Spleen (tissue), 11 donors: ENCODE data around the gene NUDT9. TPM values are rescaled to one million over a fixed set of nuclear protein-coding genes. Genes with fewer than 3 reads are reported as not detected.
"Not testable (repeated sequence)": the region's sequence is repeated elsewhere in the genome, so short reads cannot be mapped to it uniquely, and the experiment has no call there.

Experiments used
- DNase-seq: peaks from one replicate; pipeline ENCODE4 v3.0.0-alpha.2; 2020
- H3K27ac ChIP-seq, 8 donors: fragments of 200-600 bp; sonication (generic) in 7 of 8; 1 replicate in 4 of 8; 2 replicates in 4 of 8; pipeline versions ENCODE4 v1.5.0 to v1.8.0; 2016 to 2021; ENCODE audit warnings: inconsistent platforms in 4 of 8, mild to moderate bottlenecking in 4 of 8, moderate library complexity in 1 of 8
- H3K27me3 ChIP-seq, 7 donors: fragments of 200-600 bp; sonication (generic) in 6 of 7; replicated peaks in 1 of 7; 1 replicate in 4 of 7; 2 replicates in 3 of 7; pipeline versions ENCODE4 v1.5.0 to v1.8.0; 2016 to 2021; ENCODE audit warnings: inconsistent platforms in 3 of 7, mild to moderate bottlenecking in 1 of 7
- H3K36me3 ChIP-seq, 6 donors: fragments of 200-600 bp; sonication (generic) in 5 of 6; 1 replicate in 4 of 6; 2 replicates in 2 of 6; pipeline versions ENCODE4 v1.5.0 to v1.8.0; 2016 to 2021; ENCODE audit warnings: inconsistent platforms in 2 of 6
- H3K4me1 ChIP-seq, 6 donors: fragments of 200-600 bp; sonication (generic) in 5 of 6; 1 replicate in 3 of 6; 2 replicates in 3 of 6; pipeline versions ENCODE4 v1.5.0 to v1.8.0; 2016 to 2021; ENCODE audit warnings: inconsistent platforms in 3 of 6
- H3K4me3 ChIP-seq, 8 donors: fragments of 200-600 bp; sonication (generic) in 7 of 8; 1 replicate in 4 of 8; 2 replicates in 4 of 8; pipeline versions ENCODE4 v1.5.0 to v1.8.0; 2016 to 2021; ENCODE audit warnings: inconsistent platforms in 4 of 8, mild to moderate bottlenecking in 4 of 8, moderate library complexity in 2 of 8
- H3K9me3 ChIP-seq, 8 donors: fragments of 200-600 bp; sonication (generic) in 7 of 8; 1 replicate in 4 of 8; 2 replicates in 4 of 8; pipeline versions ENCODE4 v1.5.0 to v1.8.0; 2016 to 2021; ENCODE audit warnings: inconsistent platforms in 4 of 8
- POLR2A ChIP-seq, 3 donors: fragments of 450-650 bp; IDR thresholded peaks; one replicate each; pipeline ENCODE4 v1.5.1; 2017; ENCODE audit warnings: antibody characterized with exemption in 3 of 3, mild to moderate bottlenecking in 1 of 3
- POLR2AphosphoS5 ChIP-seq, 3 donors: sonication (generic); formaldehyde crosslinking; IDR thresholded peaks; one replicate each; pipeline ENCODE4 v1.5.1; 2017; ENCODE audit warnings: antibody characterized with exemption in 3 of 3
- WGBS, 5 donors: extraction: QIAGEN DNeasy Blood & Tissue Kit in 3 of 5; methylation state at CpG; one replicate each; pipeline versions ENCODE4 v1.1.5 to v1.1.7; 2013 to 2018; 5-methylcytosine and 5-hydroxymethylcytosine counted together
- intact Hi-C: fragments of 100-400 bp; cut with DNase I; formaldehyde crosslinking; loops from one replicate; pipeline ENCODE4 v1.15.0; 2023; ENCODE audit warnings: low total_unique reads
- polyA plus RNA-seq, 3 donors: library from polyadenylated mRNA; stranded (reverse); fragments of 200-250 nt; gene quantifications; one replicate each; pipeline ENCODE4 v1.2.1, GENCODE V29; 2013
- total RNA-seq, 7 donors: library from RNA; depleted of rRNA in 3 of 7; stranded (reverse); fragments of >200 nt in 3 of 7; fragmentation: NEBNext Ultra II Directional in 4 of 7; extraction: Animal tissue kit (Norgen Biotek cat#: 25700) in 4 of 7; gene quantifications; one replicate each; pipeline versions ENCODE4 v1.1.0 to v1.2.1, GENCODE V29; 2016 to 2021
- TF ChIP-seq, protein P1 (sequence below), 11 experiments: fragments of 200-600 bp in 7 of 11; fragments of 450-650 bp in 4 of 11; sonication (generic) in 4 of 11; IDR thresholded peaks in 8 of 11; conservative IDR thresholded peaks in 3 of 11; 1 replicate in 7 of 11; 2 replicates in 4 of 11; pipeline versions ENCODE4 v1.4.0 to v1.8.0; 2016 to 2021; ENCODE audit warnings: antibody characterized with exemption in 11 of 11, inconsistent platforms in 4 of 11, mild to moderate bottlenecking in 1 of 11
- donor health status: healthy with polysubstance abuse.
- donor health status: DM: no; HTN: no; CAD: no; lungs with moderate emphysema.
- donor health status: DM: no; HTN: no; CAD: no.
- donor health status: Bipolar disorder and iron deficiency.
- donor health status: healthy.
- donor health status: DM: no; HTN: no; CAD: no.
- donor health status: DM: yes; HTN: yes; CAD: no.

The NUDT9 gene
- total and polyA plus RNA-seq, 10 donors: 14.9 to 23.7 (median 20.5) TPM

DNA sequence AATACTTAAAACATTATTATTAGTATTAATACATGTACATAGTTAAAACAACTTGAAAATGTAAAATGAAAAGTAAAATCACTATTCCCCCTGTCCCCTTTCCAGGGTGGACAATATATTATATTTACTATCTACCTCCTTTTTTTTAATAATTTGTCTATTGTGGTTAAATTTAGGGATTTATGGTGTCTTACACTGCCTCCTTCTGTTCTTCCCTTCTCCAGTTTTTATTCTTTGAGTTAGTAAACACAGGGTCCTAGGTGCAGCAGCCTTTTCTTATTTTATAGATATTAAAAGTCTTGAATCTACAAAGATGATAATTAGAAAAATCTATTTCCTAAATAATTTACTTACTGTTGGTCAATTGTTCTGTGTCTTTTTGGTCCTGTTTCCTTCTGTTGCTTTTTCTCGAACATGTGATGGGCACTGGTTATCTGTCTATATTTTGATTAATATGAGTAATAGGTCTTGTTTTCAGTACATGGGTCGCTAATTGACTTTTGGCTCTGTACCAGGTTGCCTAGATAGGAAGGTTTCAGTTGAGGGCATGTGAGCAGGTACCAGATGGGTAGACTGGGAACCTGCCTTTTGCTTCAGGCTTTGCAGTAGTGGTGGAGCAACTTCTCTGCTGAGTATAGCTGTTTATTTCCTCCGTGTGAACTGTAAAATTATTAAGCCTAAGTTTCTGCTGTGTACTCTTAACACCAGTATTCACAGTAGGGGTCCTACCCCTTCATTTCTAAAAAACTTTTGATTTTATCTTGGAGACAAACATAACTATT lies 1.1 kb downstream of the NUDT9 start:
- 15 to 37% (median 20%) methylated on average over 3 of the region's 3 CpGs for WGBS, 5 donors
- peaks cover 8 to 61% (median 33%) of the 10 kb centered on the region in 6 donors for H3K4me1 ChIP-seq
- no peaks in the 10 kb centered on the region for H3K9me3 ChIP-seq
- H3K27me3 ChIP-seq: no peaks in the 10 kb centered on the region
- no peak for DNase-seq
- H3K27ac ChIP-seq: peak overlapping the region in 4 of 8 donors; percentile 91 to 95 (median 94)
- intact Hi-C loops: no loop called here
- TF ChIP-seq POLR2A (IDR thresholded peaks at IDR 0.05) (no peak), POLR2AphosphoS5 (IDR thresholded peaks at IDR 0.05) (no peak)
- TF ChIP-seq, protein P1, sequence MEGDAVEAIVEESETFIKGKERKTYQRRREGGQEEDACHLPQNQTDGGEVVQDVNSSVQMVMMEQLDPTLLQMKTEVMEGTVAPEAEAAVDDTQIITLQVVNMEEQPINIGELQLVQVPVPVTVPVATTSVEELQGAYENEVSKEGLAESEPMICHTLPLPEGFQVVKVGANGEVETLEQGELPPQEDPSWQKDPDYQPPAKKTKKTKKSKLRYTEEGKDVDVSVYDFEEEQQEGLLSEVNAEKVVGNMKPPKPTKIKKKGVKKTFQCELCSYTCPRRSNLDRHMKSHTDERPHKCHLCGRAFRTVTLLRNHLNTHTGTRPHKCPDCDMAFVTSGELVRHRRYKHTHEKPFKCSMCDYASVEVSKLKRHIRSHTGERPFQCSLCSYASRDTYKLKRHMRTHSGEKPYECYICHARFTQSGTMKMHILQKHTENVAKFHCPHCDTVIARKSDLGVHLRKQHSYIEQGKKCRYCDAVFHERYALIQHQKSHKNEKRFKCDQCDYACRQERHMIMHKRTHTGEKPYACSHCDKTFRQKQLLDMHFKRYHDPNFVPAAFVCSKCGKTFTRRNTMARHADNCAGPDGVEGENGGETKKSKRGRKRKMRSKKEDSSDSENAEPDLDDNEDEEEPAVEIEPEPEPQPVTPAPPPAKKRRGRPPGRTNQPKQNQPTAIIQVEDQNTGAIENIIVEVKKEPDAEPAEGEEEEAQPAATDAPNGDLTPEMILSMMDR (IDR thresholded peaks at IDR 0.05 in 8 of 11, conservative IDR thresholded peaks at IDR 0.05 in 3 of 11): no peak
- H3K4me3 ChIP-seq: peak overlapping the region; percentile 59 to 83 (median 73)
- H3K36me3 ChIP-seq: no peaks in the 10 kb centered on the region

GRCh38 chr4:87424099-87424543 lies 1.7 kb downstream of the NUDT9 start:
- H3K4me3 ChIP-seq: peak overlapping the region in 2 of 8 donors; percentile 70 to 77
- intact Hi-C loops, DNase-seq, H3K36me3 ChIP-seq, H3K27ac ChIP-seq, H3K9me3 ChIP-seq, H3K27me3 ChIP-seq: not testable (repeated sequence)
- peaks cover 8 to 61% (median 36%) of the 10 kb centered on the region in 6 donors for H3K4me1 ChIP-seq
- WGBS, 5 donors: 91 to 96% (median 95%) methylated on average over 22 of the region's 22 CpGs

- TF ChIP-seq POLR2A (IDR thresholded peaks at IDR 0.05) (no peak), POLR2AphosphoS5 (IDR thresholded peaks at IDR 0.05) (no peak)
- TF ChIP-seq, protein P1 (IDR thresholded peaks at IDR 0.05 in 8 of 11, conservative IDR thresholded peaks at IDR 0.05 in 3 of 11): no peak
- intact Hi-C loops: no loop called here
- WGBS, 5 donors: 96 to 100% (median 98%) methylated on average over 2 of the region's 2 CpGs
- peaks cover 8 to 66% (median 37%) of the 10 kb centered on the region in 6 donors for H3K4me1 ChIP-seq
- no peaks in the 10 kb centered on the region for H3K9me3 ChIP-seq
- H3K36me3 ChIP-seq: no peaks in the 10 kb centered on the region
- no peak overlapping the region for H3K4me3 ChIP-seq
- H3K27ac ChIP-seq: no peak overlapping the region
- no peak for DNase-seq
- H3K27me3 ChIP-seq: no peaks in the 10 kb centered on the region
Measured at GRCh38 chr4:87425711-87426110, 3.3 kb downstream of the NUDT9 start.

DNA sequence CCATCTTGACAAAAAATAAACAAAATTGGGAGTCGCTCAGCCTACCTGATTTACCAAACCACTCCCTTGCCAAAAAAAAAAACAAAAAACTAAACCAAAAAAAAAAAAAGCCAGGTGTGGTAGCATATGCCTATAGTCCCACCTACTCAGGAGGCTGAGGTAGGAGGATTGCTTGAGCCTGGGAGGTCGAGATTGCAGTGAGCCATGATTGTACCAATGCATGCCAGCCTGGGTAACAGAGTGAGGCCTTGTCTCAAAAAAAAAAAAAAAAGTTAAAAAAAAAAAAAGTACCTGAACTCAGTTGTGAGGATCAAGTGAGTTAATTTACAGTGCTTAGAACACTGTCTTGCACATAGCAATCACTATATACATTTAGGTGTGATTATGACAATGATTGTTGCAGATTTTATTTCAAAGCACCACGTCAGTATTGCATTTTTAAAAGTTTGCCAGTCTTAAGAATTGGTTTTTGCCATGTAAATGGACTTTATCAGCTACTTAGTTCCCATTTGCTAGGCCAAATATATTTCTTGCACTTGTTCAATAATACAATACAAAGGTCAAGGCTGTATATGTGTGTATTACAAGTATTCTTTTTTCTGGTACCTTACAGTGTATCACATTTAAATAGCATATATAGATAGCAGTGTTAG lies 4.6 kb downstream of the NUDT9 start:
- intact Hi-C loops: no loop called here
- TF ChIP-seq POLR2A (IDR thresholded peaks at IDR 0.05): no peak
- TF ChIP-seq POLR2AphosphoS5 (IDR thresholded peaks at IDR 0.05): no peak
- TF ChIP-seq, protein P1 (IDR thresholded peaks at IDR 0.05 in 8 of 11, conservative IDR thresholded peaks at IDR 0.05 in 3 of 11): no peak
- peaks cover 5 to 57% (median 27%) of the 10 kb centered on the region in 6 donors for H3K4me1 ChIP-seq
- no peaks in the 10 kb centered on the region for H3K27me3 ChIP-seq
- no peak for DNase-seq
- 86 to 92% (median 91%) methylated on average over 3 of the region's 3 CpGs for WGBS, 5 donors
- no peak overlapping the region for H3K4me3 ChIP-seq
- no peaks in the 10 kb centered on the region for H3K36me3 ChIP-seq
- no peak overlapping the region for H3K27ac ChIP-seq
- H3K9me3 ChIP-seq: no peaks in the 10 kb centered on the region
